GM12874 (cell line): ENCODE measurements around the gene PLA2G6.

Source experiments
- CTCF ChIP-seq: IDR thresholded peaks from 2 replicates; pipeline ENCODE4 v1.5.1; 2011; ENCODE audit warnings: low read depth, mild to moderate bottlenecking, control low read depth, low read length, moderate library complexity; ENCODE audit not compliant: insufficient read depth

PLA2G6 gene

DNA sequence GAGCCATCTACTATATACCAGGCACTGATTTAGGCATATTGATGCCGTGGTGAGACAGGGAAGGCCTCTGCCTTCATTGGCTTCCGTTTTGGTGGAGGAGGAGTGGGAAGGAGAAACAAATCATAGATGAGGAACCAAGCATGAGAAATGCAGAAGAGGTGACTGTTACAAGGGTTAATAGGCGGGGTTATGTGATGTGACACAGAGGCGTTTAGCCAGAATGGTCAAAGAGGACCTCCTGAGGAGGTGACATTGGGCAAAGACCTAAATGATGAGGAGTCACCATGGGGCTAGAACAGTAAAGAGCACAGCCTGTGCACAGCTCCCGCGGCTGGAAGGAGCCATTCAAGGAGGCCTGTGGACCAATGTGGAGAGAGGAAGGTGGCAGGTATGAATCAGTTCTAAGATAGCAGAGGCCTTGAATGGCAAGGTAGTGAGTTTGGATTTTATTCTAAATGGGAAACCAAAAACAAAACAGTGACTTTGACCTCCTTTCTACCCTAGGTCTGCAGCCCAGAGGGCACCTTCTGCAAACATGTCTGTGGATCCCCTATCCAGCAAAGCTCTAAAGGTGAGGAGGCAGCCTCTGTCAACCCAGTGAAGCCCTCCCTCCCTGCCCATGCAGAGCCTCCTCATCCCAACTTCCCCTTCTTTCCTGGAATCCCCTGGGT lies 31.8 kb upstream of the PLA2G6 start:
- no peak for TF ChIP-seq CTCF

DNA sequence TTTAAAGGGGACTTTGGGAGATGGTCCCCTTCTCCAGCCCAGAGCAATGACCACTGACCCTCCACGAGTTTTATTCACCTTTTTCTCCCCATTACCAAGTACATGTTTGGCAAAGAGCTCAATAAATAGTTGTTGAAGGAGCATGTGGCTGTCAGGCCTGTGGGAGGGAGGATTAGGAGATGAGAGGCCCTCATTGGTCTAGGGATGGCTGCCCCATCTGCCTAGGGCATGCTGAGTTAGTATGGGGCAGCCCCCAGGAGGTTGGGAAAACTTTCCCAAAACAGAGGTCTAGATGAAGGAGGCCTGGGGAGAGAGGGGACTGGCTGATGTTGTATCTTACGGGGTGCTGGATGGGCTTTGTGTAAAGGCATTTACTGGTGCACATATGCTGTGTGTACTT lies 30.8 kb upstream of the PLA2G6 start:
- TF ChIP-seq CTCF = no peak

- no peak for TF ChIP-seq CTCF
These were observed 29.9 kb upstream of the PLA2G6 start for GRCh38 chr22:38211556-38211955.

DNA sequence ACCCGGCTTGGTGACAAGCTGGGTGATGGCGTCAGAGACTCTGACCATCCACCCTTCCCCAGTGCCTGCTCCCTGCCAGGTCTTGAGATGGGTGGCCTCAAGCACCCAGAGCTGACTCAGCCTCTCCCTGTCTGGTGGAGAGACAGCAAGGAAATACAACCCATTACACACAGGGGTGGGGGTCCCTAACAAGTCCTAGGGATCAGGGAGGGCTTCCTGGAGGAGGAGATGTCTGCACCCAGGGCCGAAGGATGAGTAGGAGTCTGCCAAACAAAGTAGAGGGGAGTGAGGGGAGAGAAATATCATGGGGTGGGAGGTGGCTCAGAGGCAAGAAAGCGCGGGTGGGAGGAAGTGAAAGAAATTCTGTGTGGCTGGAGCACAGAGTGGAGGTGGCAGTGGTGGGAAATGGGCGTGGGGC lies 26.9 kb upstream of the PLA2G6 start:
- TF ChIP-seq CTCF = no peak

DNA sequence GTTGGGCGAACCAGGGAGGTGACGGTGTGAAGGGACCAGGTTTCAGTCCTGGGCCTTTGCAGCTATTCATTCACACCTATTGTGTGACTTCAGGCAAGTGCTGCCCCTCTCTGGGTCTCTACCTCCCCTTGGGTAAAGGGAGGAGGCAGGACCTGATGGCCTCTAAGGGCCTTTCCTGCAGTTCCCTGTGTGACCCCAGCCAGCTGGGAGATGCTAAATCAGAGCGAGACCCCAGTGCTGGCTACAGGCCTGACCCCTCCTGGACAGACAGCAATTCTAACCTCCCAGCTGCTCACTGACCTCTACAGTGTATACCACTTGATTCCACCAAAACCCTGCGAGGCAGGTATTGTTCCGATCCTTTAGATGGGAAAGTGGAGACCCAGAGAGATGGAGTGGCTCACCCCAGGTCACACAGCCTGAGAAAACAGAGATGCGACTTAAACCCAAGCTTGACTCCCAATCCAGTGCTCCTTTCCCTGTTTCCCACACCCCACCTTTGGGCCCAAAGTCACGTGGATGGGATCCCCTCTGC lies 26.3 kb upstream of the PLA2G6 start:
- no peak for TF ChIP-seq CTCF

DNA sequence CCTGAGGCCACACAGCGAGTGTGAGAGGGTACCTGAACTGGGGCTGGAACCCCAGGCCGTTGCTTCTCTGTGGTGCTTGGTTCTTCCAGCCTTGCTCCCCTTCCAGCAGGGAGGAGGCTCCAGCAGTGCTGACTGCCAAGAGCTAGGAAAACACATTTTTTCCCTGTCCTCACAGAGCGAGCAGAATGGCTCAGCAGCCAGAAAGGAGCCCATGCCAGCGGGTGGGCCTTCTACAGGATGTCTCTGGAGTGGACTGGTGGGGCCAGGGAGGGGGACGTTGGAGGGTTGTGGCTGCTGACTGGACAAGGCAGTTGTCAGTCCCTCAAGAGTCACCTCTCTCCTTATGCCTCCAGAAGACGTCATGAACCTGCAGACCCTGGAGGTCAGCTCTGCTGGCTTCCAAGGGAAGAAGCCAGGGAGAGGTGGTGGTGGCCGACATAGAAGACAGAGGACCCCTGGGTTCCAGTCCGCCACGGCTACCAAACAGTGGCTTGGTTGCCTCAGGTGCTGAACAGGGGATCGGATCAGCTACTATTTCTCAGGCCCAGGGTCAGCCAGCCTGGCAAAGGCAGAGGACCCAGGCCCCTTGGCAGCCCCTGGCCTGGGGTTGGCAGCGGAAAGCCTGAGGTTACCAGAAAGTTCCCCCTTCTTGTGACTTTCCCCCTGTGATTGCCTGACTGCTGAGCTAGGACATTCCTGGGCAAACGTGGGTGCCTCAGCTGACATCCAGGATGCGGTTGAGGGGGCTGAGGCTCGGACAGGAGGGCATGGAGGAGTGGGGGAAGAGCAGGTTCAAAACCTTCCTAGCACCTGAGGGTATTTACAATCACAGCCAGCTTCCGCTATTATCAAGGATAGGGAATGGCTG lies 23.9 kb upstream of the PLA2G6 start:
- no peak for TF ChIP-seq CTCF

- no peak for TF ChIP-seq CTCF
These were observed 23.2 kb upstream of the PLA2G6 start for GRCh38 chr22:38204784-38205183.
